SIG-M5 treated with dmso at 0.1 percent for 504 hours (cell line): Measurements from ENCODE around the gene LZTR1.
A peak's percentile ranks its signal among the peaks of the same experiment; 100 is the strongest.
"Not testable (repeated sequence)": the region's sequence is repeated elsewhere in the genome, so short reads cannot be mapped to it uniquely, and the experiment has no call there.

Experiments used
- DNase-seq: peaks from one replicate; lab custom pipeline; 2025; ENCODE audit not compliant: unreplicated experiment; lab: John Stamatoyannopoulos, UW

Gene LZTR1

DNA sequence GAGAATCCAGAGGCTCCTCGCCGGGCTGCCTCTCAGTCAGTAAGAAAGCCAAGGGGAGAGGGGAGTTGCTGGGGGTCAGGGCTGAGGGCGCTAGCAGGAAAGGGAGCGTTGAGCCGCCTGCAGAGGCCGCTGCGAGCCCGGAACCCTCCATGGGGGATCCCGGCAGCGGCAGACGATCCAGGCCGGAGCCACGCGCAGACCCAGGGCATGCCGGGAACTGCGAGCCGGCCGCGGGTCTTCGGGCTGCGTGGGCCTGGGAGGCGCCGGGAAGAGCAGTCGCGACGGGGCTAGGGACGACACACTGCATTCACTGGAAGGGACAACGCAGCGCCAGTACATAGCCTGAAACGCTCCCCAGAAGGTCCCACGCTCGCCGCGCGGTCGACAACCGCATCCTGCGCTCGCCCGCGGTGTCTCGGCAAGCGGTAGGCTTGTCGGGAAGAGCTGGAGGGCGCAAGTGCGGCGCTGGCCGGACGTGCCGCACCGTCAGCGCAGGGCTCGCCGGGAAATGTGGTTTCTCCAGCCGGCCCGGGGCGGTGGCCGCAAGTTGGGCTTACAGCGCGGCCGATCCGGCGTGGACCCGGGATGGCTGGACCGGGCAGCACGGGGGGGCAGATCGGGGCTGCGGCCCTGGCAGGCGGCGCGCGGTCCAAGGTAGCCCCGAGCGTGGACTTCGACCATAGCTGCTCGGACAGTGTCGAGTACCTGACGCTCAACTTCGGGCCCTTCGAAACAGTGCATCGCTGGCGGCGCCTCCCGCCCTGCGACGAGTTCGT is at the start of gene LZTR1:
Gene LZTR1 (plus strand): TSS at position 511 of the 776 bp plus-strand sequence. CDS start 75 bp downstream, at position 586.
- DNase-seq, result peak; percentile 76

DNA sequence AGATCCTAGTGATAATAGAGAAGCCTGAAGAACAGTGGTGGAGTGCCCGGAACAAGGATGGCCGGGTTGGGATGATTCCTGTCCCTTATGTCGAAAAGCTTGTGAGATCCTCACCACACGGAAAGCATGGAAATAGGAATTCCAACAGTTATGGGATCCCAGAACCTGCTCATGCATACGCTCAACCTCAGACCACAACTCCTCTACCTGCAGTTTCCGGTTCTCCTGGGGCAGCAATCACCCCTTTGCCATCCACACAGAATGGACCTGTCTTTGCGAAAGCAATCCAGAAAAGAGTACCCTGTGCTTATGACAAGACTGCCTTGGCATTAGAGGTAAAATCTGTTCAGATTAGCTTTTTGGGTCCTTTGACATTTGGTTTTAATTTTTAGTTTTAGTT is 48.2 kb upstream of the LZTR1 start:
- DNase-seq, result no peak

DNA sequence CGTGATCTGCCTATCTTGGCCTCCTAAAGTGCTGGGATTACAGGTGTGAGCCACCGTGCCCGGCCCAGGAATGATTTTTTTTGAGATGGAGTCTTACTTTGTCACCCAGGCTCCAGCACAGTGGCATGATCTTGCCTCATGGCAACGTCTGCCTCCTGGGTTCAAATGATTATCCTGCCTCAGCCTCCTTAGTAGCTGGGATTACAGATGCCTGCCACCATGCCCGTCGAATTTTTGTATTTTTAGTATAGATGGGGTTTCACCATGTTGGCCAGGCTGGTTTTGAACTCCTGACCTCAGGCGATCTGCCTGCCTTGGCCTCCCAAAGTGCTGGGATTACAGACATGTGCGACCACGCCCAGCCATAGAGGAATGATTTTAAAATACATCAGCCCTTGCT is 47.0 kb upstream of the LZTR1 start:
- DNase-seq, result not testable (repeated sequence)

DNA sequence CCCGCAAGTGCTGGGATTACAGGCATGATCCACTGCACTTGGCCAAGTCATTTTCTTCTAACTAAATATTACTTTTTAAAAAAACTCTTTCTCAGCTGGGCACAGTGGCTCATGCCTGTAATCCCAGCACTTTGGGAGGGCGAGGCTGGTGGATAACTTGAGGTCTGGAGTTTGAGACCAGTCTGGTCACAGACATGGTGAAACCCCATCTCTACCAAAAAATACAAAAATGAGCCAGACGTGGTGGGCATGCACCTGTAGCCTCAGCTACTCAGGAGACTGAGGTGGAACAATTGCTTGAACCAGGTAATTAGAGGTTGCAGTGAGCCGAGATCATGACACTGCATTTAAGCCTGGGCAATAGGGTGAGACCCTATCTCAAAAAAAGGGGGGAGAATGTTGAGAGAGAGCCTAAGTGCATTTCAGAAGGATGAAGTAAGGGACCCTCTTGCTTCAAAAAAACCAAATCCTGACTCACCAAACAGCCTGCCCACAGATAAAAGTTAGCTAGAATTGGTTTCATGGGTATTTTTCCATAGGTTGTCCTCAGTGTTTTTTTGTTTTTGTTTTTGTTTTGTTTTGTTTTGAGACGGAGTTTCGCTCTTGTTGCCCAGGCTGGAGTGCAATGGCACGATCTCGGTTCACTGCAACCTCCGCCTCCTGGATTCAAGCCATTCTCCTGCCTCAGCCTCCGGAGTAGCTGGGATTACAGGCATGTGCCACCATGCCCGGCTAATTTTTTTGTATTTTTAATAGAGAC is 46.1 kb upstream of the LZTR1 start:
- not testable (repeated sequence) for DNase-seq

DNA sequence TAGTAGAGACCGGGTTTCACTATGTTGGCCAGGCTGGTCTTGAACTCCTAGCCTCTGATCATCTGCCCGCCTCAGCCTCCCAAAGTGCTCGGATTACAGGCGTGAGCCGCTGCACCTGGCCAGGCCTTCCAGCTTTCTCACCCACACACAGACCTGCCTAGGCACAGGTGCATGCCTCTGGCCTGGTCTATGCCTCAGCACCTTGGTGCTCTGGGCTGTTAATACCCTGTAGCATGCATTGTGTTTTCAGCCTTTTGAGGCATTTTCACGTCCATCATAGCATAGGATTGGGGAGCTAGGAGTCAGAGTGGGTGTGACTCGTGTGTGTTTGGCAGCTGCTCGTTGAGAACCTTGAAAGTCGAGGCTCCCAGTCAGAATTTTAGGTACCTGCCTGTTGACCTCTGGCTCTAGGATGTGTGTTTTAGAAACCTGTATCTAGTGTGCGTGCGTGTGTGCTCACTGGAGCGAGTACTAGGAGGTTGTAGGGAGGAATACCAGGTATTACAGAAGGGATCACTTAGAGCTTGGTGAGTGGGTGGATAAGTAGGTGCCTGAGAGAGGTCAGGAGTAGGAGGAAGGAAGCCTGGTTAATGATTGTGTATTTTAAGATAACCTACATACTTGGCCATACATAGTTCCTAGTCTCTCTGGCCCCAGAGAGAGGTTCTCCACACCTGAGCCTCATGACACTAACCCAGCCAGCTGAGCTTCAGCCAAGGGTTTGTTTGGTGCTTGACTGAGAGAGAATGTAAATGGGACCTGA is 44.9 kb upstream of the LZTR1 start:
- no peak for DNase-seq

DNA sequence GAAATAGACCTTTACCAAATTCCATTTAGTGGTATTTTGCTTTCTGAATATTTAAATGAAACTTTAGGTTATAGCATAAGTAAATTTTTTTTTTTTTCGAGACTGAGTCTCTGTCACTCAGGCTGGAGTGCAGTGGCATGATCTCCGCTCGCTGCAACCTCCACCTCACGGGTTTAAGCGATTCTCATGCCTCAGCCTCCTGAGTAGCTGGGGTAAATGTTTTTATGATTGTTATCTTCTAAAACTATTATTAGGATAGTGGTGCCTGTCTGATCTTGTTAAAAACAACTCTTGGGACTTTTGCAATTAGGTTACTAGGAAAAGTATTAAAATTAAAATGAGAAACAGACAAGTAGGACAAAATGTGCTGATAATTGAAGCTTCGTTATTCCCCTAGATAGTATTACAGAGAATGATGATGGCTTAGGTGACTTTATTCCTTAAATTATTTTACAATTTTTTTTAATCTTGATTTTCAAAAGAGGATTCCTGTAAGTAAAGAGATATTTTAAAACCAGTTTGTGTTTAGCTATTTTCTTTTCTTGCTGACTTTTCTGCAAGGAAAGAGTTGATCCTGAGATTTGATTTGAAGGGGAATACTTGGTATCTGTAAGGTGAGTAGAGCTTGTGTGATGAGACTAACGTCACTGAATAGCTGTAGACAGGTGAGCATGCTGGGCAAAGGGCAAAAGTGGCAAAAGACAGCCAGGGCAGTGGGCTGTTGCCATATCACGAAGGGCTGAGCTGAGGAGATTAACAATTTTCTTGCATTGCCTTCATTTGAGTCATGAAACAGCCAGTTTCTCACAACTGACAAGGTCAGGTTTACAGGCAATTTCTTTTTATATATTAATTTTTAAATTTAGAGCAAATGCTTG is 44.1 kb upstream of the LZTR1 start:
- no peak for DNase-seq

DNA sequence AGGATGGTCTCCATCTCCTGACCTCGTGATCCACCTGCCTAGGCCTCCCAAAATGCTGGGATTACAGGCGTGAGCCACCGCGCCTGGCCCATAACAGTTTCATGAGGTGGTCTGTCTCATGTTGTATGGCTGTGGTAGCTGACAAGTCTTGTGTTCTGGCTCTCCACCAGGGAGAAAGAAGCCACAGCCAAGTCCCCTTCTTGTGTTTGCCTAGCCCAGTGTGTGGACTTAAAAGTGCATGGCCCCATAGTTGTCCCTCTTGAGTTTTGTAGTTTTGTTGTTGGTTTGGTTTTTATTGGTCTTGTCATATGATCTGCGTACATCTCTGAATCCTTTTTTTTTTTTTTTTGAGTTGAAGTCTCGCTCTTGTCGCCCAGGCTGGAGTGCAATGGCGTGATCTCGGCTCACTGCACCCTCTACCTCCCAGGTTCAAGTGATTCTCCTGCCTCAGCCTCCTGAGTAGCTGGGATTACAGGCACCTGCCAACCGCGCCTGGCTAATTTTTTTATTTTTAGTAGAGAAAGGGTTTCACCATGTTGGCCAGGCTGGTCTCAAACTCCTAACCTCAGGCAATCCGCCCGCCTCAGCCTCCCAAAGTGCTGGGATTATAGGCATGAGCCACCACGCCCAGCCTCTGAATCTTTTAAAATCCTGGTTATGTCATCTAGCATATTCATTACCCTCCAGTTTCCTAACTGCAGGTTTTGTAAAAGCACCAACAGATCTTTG is 42.5 kb upstream of the LZTR1 start:
- DNase-seq, result not testable (repeated sequence)

DNA sequence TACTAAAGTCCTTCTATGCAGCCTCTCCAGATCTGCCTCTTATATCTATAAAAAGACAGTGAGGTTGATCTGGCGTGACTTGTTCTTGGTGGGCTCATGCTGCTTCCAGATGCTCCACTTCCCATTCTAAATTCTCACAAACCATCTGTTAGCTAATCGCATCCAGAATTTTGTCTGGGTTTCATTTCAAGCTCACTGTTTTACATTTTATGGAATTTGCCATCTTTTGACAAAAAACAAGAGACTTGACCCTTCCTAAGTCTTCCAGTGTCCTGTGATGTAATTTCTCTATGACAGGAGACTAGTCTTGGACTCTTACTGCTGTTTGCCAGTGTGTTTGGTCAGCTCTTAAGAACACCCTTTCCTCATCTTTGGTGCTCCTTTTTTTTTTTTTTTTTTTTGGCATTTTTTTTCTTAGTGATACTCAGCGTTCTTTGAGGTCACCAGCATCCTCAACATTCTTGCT is 41.9 kb upstream of the LZTR1 start:
- no peak for DNase-seq

DNA sequence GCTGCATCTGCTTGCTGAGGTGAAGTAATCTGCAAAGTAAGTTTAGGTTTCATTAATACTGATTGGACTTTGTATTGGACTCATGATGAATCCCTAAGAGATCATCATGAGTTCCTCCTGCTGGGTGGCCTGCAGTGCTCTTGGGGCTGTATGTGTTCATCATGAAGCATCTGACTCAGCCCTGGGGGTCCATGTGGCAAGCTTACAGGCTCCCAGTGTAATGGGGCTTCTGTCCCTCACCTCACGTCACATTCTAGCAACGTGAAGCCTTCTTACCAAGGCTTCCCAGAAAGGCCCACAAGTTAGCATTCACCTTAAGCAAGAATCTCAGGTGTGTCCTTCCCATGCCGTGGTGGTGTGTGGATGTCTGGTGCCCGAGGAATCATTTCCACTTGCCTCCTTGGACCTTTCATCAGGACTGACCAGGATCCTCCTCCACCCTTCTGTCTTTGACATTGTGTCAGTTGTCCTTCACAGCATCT is 41.2 kb upstream of the LZTR1 start:
- no peak for DNase-seq

DNA sequence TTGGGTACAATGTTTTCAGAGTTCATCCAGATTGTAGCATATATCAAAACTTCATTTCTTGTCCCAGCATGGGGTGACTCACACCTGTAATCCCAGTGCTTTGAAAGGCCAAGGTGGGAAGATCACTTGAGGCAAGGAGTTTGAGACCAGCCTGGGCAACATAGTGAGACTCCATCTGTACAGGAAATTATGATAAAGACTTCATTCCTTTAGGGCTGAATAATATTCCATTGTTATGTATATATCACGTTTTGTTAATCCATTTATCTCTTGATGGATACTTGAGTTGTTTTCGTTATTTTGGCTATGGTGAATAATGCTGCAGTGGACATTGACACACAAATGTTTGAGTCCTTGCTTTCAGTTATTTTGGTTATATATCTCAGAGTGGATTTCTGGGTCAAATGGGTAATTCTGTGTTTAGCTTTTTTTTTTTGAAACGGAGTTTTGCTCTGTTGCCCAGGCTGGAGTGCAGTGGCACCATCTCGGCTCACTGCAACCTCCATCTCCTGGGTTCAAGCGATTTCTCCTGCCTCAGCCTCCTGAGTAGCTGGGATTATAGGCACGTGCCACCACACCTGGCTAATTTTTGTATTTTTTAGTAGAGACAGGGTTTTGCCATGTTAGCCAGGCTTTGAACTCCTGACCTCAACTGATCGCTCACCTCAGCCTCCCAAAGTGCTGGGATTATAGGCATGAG is 39.7 kb upstream of the LZTR1 start:
- not testable (repeated sequence) for DNase-seq

DNA sequence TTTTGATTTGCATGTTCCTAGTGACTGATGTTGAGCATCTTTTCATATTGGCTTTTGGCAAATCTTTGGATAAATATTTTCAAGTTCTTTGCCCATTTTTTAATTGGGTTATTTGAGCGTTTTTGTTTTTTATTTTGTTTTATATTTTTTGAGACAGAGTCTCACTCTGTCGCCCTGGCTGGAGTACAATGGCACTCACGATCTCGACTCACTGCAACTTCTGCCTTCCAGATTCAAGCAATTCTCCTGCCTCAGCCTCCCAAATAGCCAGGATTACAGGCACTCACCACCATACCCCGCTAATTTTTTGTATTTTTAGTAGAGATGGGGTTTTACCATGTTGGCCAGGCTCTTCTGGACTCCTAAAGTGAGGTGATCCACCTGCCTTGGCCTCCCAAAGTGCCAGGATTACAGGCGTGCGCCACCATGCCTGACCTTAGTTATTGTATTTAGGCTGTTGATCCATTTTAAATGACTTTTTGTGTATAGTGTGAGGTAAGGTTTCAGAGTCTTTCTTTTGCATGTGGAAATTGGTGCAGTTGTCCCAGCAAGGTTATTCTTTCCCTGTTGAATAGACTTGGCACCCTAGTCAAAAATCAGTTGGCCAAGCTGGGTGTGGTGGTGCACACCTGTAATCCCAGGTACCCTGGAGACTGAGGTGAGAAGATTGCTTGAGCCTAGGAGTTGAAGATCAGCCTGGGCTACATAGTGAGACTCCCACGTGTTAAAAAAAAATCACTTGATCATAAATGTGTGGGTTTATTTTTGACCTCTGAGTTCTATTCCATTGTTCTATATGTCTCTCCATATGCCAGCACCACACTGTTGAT is 38.8 kb upstream of the LZTR1 start:
- DNase-seq, result no peak

DNA sequence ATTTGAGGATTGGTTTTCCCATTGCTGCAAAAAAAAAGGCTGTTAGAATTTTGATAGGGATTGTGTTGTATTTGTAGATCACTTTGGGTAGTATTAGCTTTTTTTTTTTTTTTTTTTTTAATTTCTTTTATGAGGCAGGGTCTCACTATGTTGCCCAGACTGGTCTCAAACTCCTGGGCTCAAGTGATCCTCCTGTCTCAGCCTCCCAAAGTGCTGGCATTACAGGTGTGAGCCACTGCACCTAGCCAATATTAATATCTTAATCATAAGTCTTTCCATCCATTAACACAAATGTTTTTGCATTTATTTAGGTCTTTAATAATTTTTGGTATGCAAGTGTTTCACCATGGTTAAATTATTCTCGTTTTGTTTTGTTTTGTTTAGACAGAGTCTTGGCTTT is 38.1 kb upstream of the LZTR1 start:
- no peak for DNase-seq

DNA sequence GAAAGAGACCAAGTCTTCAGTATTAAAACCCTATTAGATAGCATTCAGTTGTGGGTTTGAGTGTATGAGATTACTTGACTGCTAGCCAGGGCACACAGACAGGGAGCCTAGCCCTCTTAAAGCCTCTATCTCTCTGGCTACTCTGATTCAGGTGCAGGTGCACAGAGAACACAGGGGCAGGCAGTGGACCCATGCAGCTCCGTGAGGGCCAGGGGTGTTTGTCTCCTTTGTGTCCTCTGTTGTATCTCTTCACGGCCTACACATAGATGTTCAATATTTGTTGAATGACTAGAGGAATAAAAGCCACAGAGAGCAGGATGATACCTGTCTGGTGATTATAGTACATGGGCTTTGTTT is 36.5 kb upstream of the LZTR1 start:
- no peak for DNase-seq

DNA sequence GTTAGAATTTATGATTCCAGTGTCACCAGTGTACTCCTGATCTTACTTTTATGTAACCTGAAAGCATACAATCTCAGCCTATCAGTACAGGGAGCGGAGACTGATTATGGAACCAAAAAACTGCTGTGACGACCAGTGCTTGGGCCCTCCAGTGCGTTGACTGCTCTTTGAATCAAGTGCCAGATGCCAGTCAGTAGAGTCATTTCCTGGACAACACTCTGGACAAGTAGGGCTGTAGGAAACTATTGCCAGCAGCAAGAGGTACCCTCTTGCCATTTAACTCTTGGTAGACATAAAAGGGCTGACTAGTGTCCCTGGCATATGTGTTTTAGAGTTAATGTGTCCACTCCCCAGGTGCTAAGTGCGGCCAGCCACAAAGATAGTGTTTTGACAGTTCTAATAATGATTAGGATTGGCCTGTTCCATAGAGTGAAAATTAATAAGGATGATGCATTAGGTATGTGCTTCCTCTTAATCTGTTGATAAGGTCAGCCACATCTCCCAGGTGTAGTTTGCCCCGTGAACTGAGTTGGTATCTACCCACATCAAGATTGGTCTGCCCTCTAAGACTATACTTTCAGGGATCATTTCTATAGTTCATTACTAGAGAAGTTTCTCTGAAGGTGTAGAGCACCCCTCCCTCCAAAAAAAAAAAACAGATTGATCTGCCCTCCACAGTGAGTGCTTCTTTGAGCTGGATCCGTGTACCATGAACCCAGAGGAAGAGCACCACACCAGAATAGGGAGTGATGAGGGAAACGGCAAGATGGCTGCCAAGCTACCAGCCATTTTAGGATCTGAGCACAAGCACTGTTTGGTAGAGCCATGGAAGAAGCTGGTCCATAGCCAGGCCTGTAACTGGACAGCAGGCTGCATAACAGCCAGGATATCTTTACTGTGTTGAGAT is 35.8 kb upstream of the LZTR1 start:
- no peak for DNase-seq

DNA sequence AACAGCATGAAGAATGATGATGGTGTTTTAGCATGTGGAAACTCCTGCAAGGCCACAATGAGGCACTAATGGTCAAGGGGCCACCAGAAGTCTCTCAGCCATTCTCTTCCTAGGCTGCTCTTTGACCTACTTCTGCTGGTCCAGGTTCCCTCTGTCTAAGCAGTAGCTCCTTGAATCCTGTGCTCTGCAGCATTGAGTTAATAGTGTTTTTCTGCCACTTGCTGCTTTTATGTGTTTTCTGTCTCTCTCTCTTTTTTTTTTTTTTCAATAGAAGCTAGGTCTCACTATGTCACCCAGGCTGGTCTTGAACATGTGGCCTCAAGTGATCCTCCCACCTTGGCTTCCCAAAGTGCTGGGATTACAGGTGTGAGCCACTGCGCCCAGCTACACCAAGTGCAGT is 35.1 kb upstream of the LZTR1 start:
- no peak for DNase-seq

DNA sequence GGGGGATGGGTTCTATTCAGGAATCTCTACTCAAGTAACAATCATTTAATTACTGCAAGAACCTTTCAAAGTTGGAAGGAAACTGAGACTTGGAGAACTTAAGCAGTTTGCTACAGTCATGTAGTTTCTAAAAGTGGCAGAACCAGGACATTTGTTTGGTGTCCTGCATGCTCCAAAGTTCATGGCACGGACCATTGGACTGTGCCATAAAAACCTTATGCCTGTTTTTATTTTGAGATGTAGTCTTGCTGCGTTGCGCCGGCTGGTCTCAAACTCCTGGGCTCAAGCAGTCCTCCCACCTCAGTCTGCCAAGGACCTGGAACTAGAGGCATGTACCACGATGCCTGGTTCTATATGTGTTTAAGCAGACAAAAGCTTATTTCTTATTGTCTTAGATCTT is 33.6 kb upstream of the LZTR1 start:
- DNase-seq, result no peak

DNA sequence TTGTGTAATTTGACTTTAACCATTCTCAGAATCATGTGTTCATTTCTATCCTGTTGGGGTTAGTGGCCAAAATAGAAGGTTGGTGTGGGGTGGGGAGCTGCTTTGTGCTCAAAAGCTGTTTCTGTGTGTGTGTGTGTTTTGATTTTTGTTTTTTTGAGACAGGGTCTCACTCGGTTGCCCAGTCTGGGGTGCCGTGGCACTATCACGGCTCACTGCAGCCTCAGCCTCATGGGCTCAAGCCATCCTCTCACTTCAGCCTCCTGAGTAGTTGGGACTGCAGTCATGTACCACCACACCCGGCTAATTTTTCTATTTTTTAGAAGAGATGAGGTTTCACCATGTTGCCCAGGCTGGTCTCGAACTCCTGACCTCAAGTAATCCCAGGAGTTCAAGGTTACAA is 33.1 kb upstream of the LZTR1 start:
- no peak for DNase-seq
